HG02642 (cell line): ENCODE measurements around the gene ARHGEF37.
A peak's percentile ranks its signal among the peaks of the same experiment; 100 is the strongest.
"Not testable (repeated sequence)": the region's sequence is repeated elsewhere in the genome, so short reads cannot be mapped to it uniquely, and the experiment has no call there.

Experiments
- ATAC-seq: cut with Tn5 transposase; IDR thresholded peaks from one replicate; pipeline ENCODE4 v1.9.1; 2021; ENCODE audit warnings: mild to moderate bottlenecking; ENCODE audit not compliant: unreplicated experiment, poor library complexity

The ARHGEF37 gene

GRCh38 chr5:149563466-149563865, 17.8 kb upstream of the ARHGEF37 start:
- no peak for ATAC-seq

- ATAC-seq = peak; percentile 92
Observed at GRCh38 chr5:149564542-149565140, 16.7 kb upstream of the ARHGEF37 start.

GRCh38 chr5:149567226-149567625, 14.1 kb upstream of the ARHGEF37 start:
- ATAC-seq = no peak

GRCh38 chr5:149572170-149572569, 9.1 kb upstream of the ARHGEF37 start:
- no peak for ATAC-seq

- no peak for ATAC-seq
Observed at GRCh38 chr5:149572576-149573231, 8.6 kb upstream of the ARHGEF37 start.

GRCh38 chr5:149575131-149575530, 6.2 kb upstream of the ARHGEF37 start:
- ATAC-seq = no peak

GRCh38 chr5:149576021-149576420, 5.3 kb upstream of the ARHGEF37 start:
- ATAC-seq = no peak

GRCh38 chr5:149578896-149579295, 2.4 kb upstream of the ARHGEF37 start:
- no peak for ATAC-seq

- no peak for ATAC-seq
Observed at GRCh38 chr5:149580808-149581191, 498 bp upstream of the ARHGEF37 start.

- no peak for ATAC-seq
Observed at GRCh38 chr5:149581931-149582768, 852 bp downstream of the ARHGEF37 start.

- ATAC-seq = no peak
Observed at GRCh38 chr5:149583394-149583793, 2.1 kb downstream of the ARHGEF37 start.

GRCh38 chr5:149584121-149584520, 2.8 kb downstream of the ARHGEF37 start:
- no peak for ATAC-seq

- ATAC-seq = no peak
Observed at GRCh38 chr5:149585910-149586309, 4.6 kb downstream of the ARHGEF37 start.

- no peak for ATAC-seq
Observed at GRCh38 chr5:149586708-149587318, 5.5 kb downstream of the ARHGEF37 start.

GRCh38 chr5:149588936-149589335, 7.6 kb downstream of the ARHGEF37 start:
- ATAC-seq = no peak

- ATAC-seq = no peak
Observed at GRCh38 chr5:149593370-149593769, 12.1 kb downstream of the ARHGEF37 start.

GRCh38 chr5:149594206-149594895, 13.1 kb downstream of the ARHGEF37 start:
- no peak for ATAC-seq

- ATAC-seq = not testable (repeated sequence)
Observed at GRCh38 chr5:149595105-149595504, 13.8 kb downstream of the ARHGEF37 start.

GRCh38 chr5:149596712-149597111, 15.4 kb downstream of the ARHGEF37 start:
- no peak for ATAC-seq

- ATAC-seq = no peak
Observed at GRCh38 chr5:149597618-149598017, 16.3 kb downstream of the ARHGEF37 start.
